ENCODE results near the gene NCCRP1.

The NCCRP1 gene

GRCh38 chr19:39165857-39166256, 30.9 kb upstream of the NCCRP1 start:
- DNase-seq (ENCODE audit: low spot score) = no peak

- DNase-seq (ENCODE audit: low spot score) = no peak
These were observed 30.0 kb upstream of the NCCRP1 start for GRCh38 chr19:39166571-39167391.

- no peak for DNase-seq (ENCODE audit: low spot score)
These were observed 29.1 kb upstream of the NCCRP1 start for GRCh38 chr19:39167461-39168257.

GRCh38 chr19:39168258-39169142, 28.3 kb upstream of the NCCRP1 start:
- no peak for DNase-seq (ENCODE audit: low spot score)

GRCh38 chr19:39169143-39169810, 27.5 kb upstream of the NCCRP1 start:
- DNase-seq (ENCODE audit: low spot score) = no peak

GRCh38 chr19:39170386-39171231, 26.2 kb upstream of the NCCRP1 start:
- no peak for DNase-seq (ENCODE audit: low spot score)

GRCh38 chr19:39171479-39172465, 25.0 kb upstream of the NCCRP1 start:
- no peak for DNase-seq (ENCODE audit: low spot score)

GRCh38 chr19:39172700-39173501, 23.9 kb upstream of the NCCRP1 start:
- DNase-seq (ENCODE audit: low spot score) = no peak

GRCh38 chr19:39173502-39173991, 23.2 kb upstream of the NCCRP1 start:
- DNase-seq (ENCODE audit: low spot score) = no peak

- no peak for DNase-seq (ENCODE audit: low spot score)
These were observed 22.6 kb upstream of the NCCRP1 start for GRCh38 chr19:39174142-39174541.

GRCh38 chr19:39174558-39175544, 21.9 kb upstream of the NCCRP1 start:
- DNase-seq (ENCODE audit: low spot score) = no peak

GRCh38 chr19:39175564-39175963, 21.2 kb upstream of the NCCRP1 start:
- DNase-seq (ENCODE audit: low spot score) = no peak

GRCh38 chr19:39177110-39177699, 19.6 kb upstream of the NCCRP1 start:
- no peak for DNase-seq (ENCODE audit: low spot score)

- no peak for DNase-seq (ENCODE audit: low spot score)
These were observed 19.0 kb upstream of the NCCRP1 start for GRCh38 chr19:39177736-39178135.

- DNase-seq (ENCODE audit: low spot score) = no peak
These were observed 18.3 kb upstream of the NCCRP1 start for GRCh38 chr19:39178296-39179006.

GRCh38 chr19:39179754-39180153, 17.0 kb upstream of the NCCRP1 start:
- DNase-seq (ENCODE audit: low spot score) = no peak

All from germinal center (tissue), 1 donor.